ENCODE measurements around the gene POLK.
"Not testable (repeated sequence)": the region's sequence is repeated elsewhere in the genome, so short reads cannot be mapped to it uniquely, and the experiment has no call there.

Gene POLK

DNA sequence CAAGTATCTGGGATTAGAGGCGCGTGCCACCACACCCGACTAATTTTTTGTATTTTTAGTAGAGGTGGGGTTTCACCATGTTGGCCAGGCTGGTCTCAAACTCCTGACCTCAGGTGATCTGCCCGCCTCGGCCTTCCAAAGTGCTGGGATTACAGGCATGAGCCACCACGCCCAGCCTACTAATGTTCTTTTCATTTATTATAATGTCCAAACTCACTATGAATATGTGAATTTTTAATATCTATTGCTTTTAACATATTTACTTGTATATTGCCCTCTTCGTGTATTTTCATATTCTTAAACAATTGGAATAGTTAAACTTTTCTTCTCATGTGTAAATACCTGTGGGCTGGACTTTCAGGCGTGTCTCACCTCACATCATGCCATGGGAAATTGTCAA, 66.6 kb downstream of the POLK start:
- H3K4me3 ChIP-seq (ENCODE audit: control insufficient read depth in 1 of 7, extremely low read depth in 1 of 7, insufficient read depth in 4 of 7, low read depth in 2 of 7, low read length in 6 of 7); CTCF ChIA-PET: not testable (repeated sequence)
- H3K36me3 ChIP-seq (ENCODE audit: control insufficient read depth in 4 of 4, insufficient read depth in 4 of 4, low read length in 3 of 4) = peaks cover 3 to 17% (median 16%) of the 10 kb centered on the region in 4 experiments

DNA sequence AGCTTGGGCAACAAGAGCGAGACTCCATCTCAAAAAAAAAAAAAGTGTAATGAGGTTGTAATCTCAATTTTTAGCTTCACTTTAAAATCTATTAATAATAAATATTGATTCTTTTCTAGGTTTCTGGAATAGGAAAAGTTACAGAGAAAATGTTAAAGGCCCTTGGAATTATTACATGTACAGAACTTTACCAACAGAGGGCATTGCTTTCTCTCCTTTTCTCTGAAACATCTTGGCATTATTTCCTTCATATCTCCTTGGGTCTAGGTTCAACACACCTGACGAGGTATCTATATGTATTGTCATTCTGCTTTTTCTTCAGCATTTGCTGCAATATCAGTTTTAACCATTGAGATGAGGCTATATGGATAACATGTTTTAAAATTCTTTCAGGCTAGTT, 73.0 kb downstream of the POLK start:
- Histone ChIP-seq H3K4me1 (ENCODE audit: control extremely low read depth in 1 of 4, control insufficient read depth in 4 of 4, insufficient read depth in 4 of 4, low read length in 3 of 4) (peaks cover 0 to 3% (median 0%) of the 10 kb centered on the region in 4 experiments), H3K36me3 (ENCODE audit: control insufficient read depth in 4 of 4, insufficient read depth in 4 of 4, low read length in 3 of 4) (peaks cover 8 to 22% (median 14%) of the 10 kb centered on the region in 4 experiments), H3K27me3 (replicated peaks in 2 of 5; ENCODE audit: control insufficient read depth in 4 of 5, insufficient read depth in 5 of 5, low read length in 4 of 5) (no peaks in the 10 kb centered on the region), H3K9me3 (ENCODE audit: control extremely low read depth in 1 of 5, control insufficient read depth in 4 of 5, insufficient read depth in 2 of 5, low read depth in 1 of 5, low read length in 4 of 5) (no peaks in the 10 kb centered on the region), H3K27ac (ENCODE audit: insufficient read depth in 1 of 2, low read depth in 1 of 2, low read length in 2 of 2, poor library complexity in 1 of 2, severe bottlenecking in 2 of 2) (no peak overlapping the region), H3K4me3 (ENCODE audit: control insufficient read depth in 1 of 7, extremely low read depth in 1 of 7, insufficient read depth in 4 of 7, low read depth in 2 of 7, low read length in 6 of 7) (no peak overlapping the region)
- no peak for DNase-seq
- no CpG with 5 or more reads among the region's 2 CpGs for WGBS (ENCODE audit: insufficient coverage)
- ChIA-PET POLR2A (interaction anchor here (0.6 kb wide), 1 partner anchor 834 kb away, joined by 5 read pairs; no protein-coding TSS in a partner anchor), CTCF (interaction anchor here (0.6 to 1.0 kb wide), 4 partner anchors 16 to 118 kb away, joined by 3 read pairs; no protein-coding TSS in a partner anchor)

More for the DNA sequence above, 66.6 kb downstream of the POLK start:
- POLR2A ChIA-PET; DNase-seq; H3K27ac ChIP-seq (ENCODE audit: insufficient read depth in 1 of 2, low read depth in 1 of 2, low read length in 2 of 2, poor library complexity in 1 of 2, severe bottlenecking in 2 of 2); H3K27me3 ChIP-seq (replicated peaks in 2 of 5; ENCODE audit: control insufficient read depth in 4 of 5, insufficient read depth in 5 of 5, low read length in 4 of 5); H3K9me3 ChIP-seq (ENCODE audit: control extremely low read depth in 1 of 5, control insufficient read depth in 4 of 5, insufficient read depth in 2 of 5, low read depth in 1 of 5, low read length in 4 of 5): not testable (repeated sequence)
- WGBS (ENCODE audit: insufficient coverage) = 100% methylated on average over 1 of the region's 8 CpGs
- peaks cover 3 to 16% (median 4%) of the 10 kb centered on the region in 4 experiments for H3K4me1 ChIP-seq (ENCODE audit: control extremely low read depth in 1 of 4, control insufficient read depth in 4 of 4, insufficient read depth in 4 of 4, low read length in 3 of 4)

DNA sequence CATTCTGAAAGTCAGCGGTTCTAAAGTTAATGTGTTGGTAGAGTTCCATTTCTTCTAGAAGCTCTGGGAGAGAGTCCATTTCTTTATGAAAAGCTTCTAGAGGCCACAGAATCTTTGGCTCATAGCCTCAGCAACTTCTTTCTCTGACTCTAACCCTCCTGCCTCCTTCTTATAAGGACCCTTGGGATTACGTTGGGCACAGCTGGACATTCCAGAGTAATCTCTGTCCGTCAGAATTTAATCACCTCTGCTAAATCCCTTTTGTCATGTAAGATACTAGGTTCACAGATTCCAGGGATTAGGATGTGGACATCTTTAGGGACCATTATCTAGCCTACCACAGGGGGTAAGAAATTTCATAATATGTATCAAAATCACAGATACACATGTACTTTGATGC, 77.0 kb downstream of the POLK start:
- no peaks in the 10 kb centered on the region for H3K27me3 ChIP-seq (replicated peaks in 2 of 5; ENCODE audit: control insufficient read depth in 4 of 5, insufficient read depth in 5 of 5, low read length in 4 of 5)
- no CpG with 5 or more reads among the region's 3 CpGs for WGBS (ENCODE audit: insufficient coverage)
- peaks cover 8 to 30% (median 13%) of the 10 kb centered on the region in 4 experiments for H3K36me3 ChIP-seq (ENCODE audit: control insufficient read depth in 4 of 4, insufficient read depth in 4 of 4, low read length in 3 of 4)
- no peaks in the 10 kb centered on the region for H3K4me1 ChIP-seq (ENCODE audit: control extremely low read depth in 1 of 4, control insufficient read depth in 4 of 4, insufficient read depth in 4 of 4, low read length in 3 of 4)
- no peak for DNase-seq
- H3K4me3 ChIP-seq (ENCODE audit: control insufficient read depth in 1 of 7, extremely low read depth in 1 of 7, insufficient read depth in 4 of 7, low read depth in 2 of 7, low read length in 6 of 7) = no peak overlapping the region
- no peak overlapping the region for H3K27ac ChIP-seq (ENCODE audit: insufficient read depth in 1 of 2, low read depth in 1 of 2, low read length in 2 of 2, poor library complexity in 1 of 2, severe bottlenecking in 2 of 2)
- ChIA-PET POLR2A (no interaction called here), CTCF (interaction anchor here (2.0 kb wide), 1 partner anchor 11 kb away, joined by 5 read pairs; no protein-coding TSS in a partner anchor)
- no peaks in the 10 kb centered on the region for H3K9me3 ChIP-seq (ENCODE audit: control extremely low read depth in 1 of 5, control insufficient read depth in 4 of 5, insufficient read depth in 2 of 5, low read depth in 1 of 5, low read length in 4 of 5)

DNA sequence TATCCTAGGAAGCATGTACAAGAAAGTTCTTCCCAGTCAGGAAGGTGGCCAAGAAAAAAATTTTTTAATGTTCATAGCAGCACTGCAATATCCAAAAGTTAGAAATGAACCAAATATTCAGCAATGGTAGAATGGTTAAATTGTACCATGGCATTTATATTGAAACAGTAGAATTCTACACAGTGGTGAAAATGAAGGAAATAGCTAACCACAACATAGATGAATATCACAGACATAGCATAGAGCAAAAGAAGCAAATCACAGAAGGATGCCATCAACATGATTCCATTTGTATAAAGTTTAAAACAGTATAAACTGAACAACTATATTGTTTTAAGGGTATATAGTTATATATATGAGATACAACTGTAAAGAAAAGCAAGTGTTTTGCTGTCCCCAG, 88.8 kb downstream of the POLK start:
- no peak overlapping the region for H3K27ac ChIP-seq (ENCODE audit: insufficient read depth in 1 of 2, low read depth in 1 of 2, low read length in 2 of 2, poor library complexity in 1 of 2, severe bottlenecking in 2 of 2)
- POLR2A ChIA-PET = no interaction called here
- peaks cover 5 to 15% (median 7%) of the 10 kb centered on the region in 4 experiments for H3K36me3 ChIP-seq (ENCODE audit: control insufficient read depth in 4 of 4, insufficient read depth in 4 of 4, low read length in 3 of 4)
- H3K27me3 ChIP-seq (replicated peaks in 2 of 5; ENCODE audit: control insufficient read depth in 4 of 5, insufficient read depth in 5 of 5, low read length in 4 of 5) = no peaks in the 10 kb centered on the region
- DNase-seq = peak in 1 of 3 donors; percentile 16
- CTCF ChIA-PET = interaction anchor here (1.9 kb wide), 1 partner anchor 11 kb away, joined by 5 read pairs; no protein-coding TSS in a partner anchor
- H3K9me3 ChIP-seq (ENCODE audit: control extremely low read depth in 1 of 5, control insufficient read depth in 4 of 5, insufficient read depth in 2 of 5, low read depth in 1 of 5, low read length in 4 of 5) = no peaks in the 10 kb centered on the region
- no peak overlapping the region for H3K4me3 ChIP-seq (ENCODE audit: control insufficient read depth in 1 of 7, extremely low read depth in 1 of 7, insufficient read depth in 4 of 7, low read depth in 2 of 7, low read length in 6 of 7)
- H3K4me1 ChIP-seq (ENCODE audit: control extremely low read depth in 1 of 4, control insufficient read depth in 4 of 4, insufficient read depth in 4 of 4, low read length in 3 of 4) = peaks cover 1 to 10% (median 4%) of the 10 kb centered on the region in 4 experiments

DNA sequence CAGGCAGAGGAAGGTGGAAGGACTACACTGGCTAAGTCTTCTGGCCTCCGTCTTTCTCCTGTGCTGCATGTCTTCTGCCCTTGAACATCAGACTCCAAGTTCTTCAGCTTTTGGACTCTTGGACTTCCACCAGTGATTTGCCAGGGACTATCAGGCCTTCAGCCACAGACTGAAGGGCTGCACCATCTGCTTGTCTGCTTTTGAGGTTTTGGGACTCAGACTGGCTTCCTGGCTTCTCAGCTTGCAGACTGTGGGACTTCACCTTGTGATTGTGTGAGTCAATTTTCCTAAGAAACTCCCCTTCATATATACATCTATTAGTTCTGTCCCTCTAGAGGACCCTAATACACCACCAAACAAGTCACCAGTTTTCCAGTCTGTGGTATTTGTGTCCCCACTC, 89.9 kb downstream of the POLK start:
- POLR2A ChIA-PET = no interaction called here
- Histone ChIP-seq H3K36me3 (ENCODE audit: control insufficient read depth in 4 of 4, insufficient read depth in 4 of 4, low read length in 3 of 4) (peaks cover 3 to 8% (median 6%) of the 10 kb centered on the region in 4 experiments), H3K4me1 (ENCODE audit: control extremely low read depth in 1 of 4, control insufficient read depth in 4 of 4, insufficient read depth in 4 of 4, low read length in 3 of 4) (peaks cover 1 to 10% (median 4%) of the 10 kb centered on the region in 4 experiments), H3K4me3 (ENCODE audit: control insufficient read depth in 1 of 7, extremely low read depth in 1 of 7, insufficient read depth in 4 of 7, low read depth in 2 of 7, low read length in 6 of 7) (no peak overlapping the region), H3K9me3 (ENCODE audit: control extremely low read depth in 1 of 5, control insufficient read depth in 4 of 5, insufficient read depth in 2 of 5, low read depth in 1 of 5, low read length in 4 of 5) (no peaks in the 10 kb centered on the region), H3K27ac (ENCODE audit: insufficient read depth in 1 of 2, low read depth in 1 of 2, low read length in 2 of 2, poor library complexity in 1 of 2, severe bottlenecking in 2 of 2) (no peak overlapping the region), H3K27me3 (replicated peaks in 2 of 5; ENCODE audit: control insufficient read depth in 4 of 5, insufficient read depth in 5 of 5, low read length in 4 of 5) (no peaks in the 10 kb centered on the region)
- DNase-seq = no peak
- CTCF ChIA-PET = no interaction called here
- WGBS (ENCODE audit: insufficient coverage) = 100% methylated on average over 1 of the region's 1 CpG

DNA sequence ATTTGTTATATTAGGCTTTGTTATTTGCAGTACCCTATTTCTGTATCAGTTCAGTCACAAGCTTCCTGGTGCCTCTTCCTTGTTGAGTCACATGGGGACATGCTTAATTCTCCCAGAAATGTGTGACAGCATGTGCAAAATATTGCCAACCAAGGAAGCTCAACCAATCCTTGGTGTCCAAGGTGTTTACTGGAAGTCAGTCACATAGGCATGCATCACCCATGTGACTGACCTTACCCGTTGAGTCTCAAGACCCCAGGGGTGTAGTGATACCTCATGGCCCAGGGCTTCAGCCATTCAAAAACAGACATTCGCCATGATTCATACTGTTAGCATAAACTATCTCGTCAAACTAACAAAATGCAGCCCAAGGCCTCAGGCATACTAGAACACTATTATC, 90.3 kb downstream of the POLK start:
- no peak overlapping the region for H3K4me3 ChIP-seq (ENCODE audit: control insufficient read depth in 1 of 7, extremely low read depth in 1 of 7, insufficient read depth in 4 of 7, low read depth in 2 of 7, low read length in 6 of 7)
- peaks cover 3 to 7% (median 6%) of the 10 kb centered on the region in 4 experiments for H3K36me3 ChIP-seq (ENCODE audit: control insufficient read depth in 4 of 4, insufficient read depth in 4 of 4, low read length in 3 of 4)
- WGBS (ENCODE audit: insufficient coverage) = 100% methylated on average over 3 of the region's 3 CpGs
- H3K27me3 ChIP-seq (replicated peaks in 2 of 5; ENCODE audit: control insufficient read depth in 4 of 5, insufficient read depth in 5 of 5, low read length in 4 of 5) = no peaks in the 10 kb centered on the region
- POLR2A ChIA-PET = no interaction called here
- no peaks in the 10 kb centered on the region for H3K9me3 ChIP-seq (ENCODE audit: control extremely low read depth in 1 of 5, control insufficient read depth in 4 of 5, insufficient read depth in 2 of 5, low read depth in 1 of 5, low read length in 4 of 5)
- CTCF ChIA-PET = no interaction called here
- no peak for DNase-seq
- H3K4me1 ChIP-seq (ENCODE audit: control extremely low read depth in 1 of 4, control insufficient read depth in 4 of 4, insufficient read depth in 4 of 4, low read length in 3 of 4) = peaks cover 4 to 10% (median 4%) of the 10 kb centered on the region in 4 experiments
- no peak overlapping the region for H3K27ac ChIP-seq (ENCODE audit: insufficient read depth in 1 of 2, low read depth in 1 of 2, low read length in 2 of 2, poor library complexity in 1 of 2, severe bottlenecking in 2 of 2)

DNA sequence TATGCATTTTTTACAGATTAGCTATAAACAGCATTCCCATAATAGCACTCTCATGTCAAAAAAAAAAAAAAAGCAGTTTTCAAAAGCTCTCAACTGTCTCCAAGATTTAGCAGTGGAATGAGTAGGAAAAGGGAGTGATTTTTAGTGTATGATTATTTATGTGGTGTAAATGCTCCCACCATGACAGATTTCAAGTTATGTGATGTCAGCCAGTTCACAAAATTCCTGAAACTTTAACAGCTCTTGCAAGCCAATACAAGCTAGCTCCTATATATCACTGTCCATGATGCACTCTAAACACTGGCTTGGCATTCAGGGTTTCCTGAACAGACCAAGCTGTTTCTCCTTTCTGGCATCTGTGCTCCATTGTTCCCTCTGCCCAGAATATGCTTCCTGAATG, 91.7 kb downstream of the POLK start:
- H3K36me3 ChIP-seq (ENCODE audit: control insufficient read depth in 4 of 4, insufficient read depth in 4 of 4, low read length in 3 of 4) = peaks cover 3 to 7% (median 6%) of the 10 kb centered on the region in 4 experiments
- H3K27ac ChIP-seq (ENCODE audit: insufficient read depth in 1 of 2, low read depth in 1 of 2, low read length in 2 of 2, poor library complexity in 1 of 2, severe bottlenecking in 2 of 2) = no peak overlapping the region
- H3K9me3 ChIP-seq (ENCODE audit: control extremely low read depth in 1 of 5, control insufficient read depth in 4 of 5, insufficient read depth in 2 of 5, low read depth in 1 of 5, low read length in 4 of 5) = no peaks in the 10 kb centered on the region
- no peak for DNase-seq
- POLR2A ChIA-PET = no interaction called here
- CTCF ChIA-PET = no interaction called here
- peaks cover 4 to 14% (median 6%) of the 10 kb centered on the region in 4 experiments for H3K4me1 ChIP-seq (ENCODE audit: control extremely low read depth in 1 of 4, control insufficient read depth in 4 of 4, insufficient read depth in 4 of 4, low read length in 3 of 4)
- no peak overlapping the region for H3K4me3 ChIP-seq (ENCODE audit: control insufficient read depth in 1 of 7, extremely low read depth in 1 of 7, insufficient read depth in 4 of 7, low read depth in 2 of 7, low read length in 6 of 7)
- no peaks in the 10 kb centered on the region for H3K27me3 ChIP-seq (replicated peaks in 2 of 5; ENCODE audit: control insufficient read depth in 4 of 5, insufficient read depth in 5 of 5, low read length in 4 of 5)

All from common myeloid progenitor, CD34-positive (primary cell).